H9 (cell line): ENCODE data around the gene IGFBP5. TPM values are rescaled to one million over a fixed set of nuclear protein-coding genes. Genes with fewer than 3 reads are reported as not detected.

Source experiments
- DNase-seq: peaks from one replicate; pipeline ENCODE4 v3.0.0-alpha.2; 2017
- H2AFZ ChIP-seq: one replicate; pipeline ENCODE4 v1.6.1; 2013; ENCODE audit warnings: mild to moderate bottlenecking, low read length, control low read depth, moderate library complexity
- H2AK5ac ChIP-seq: 2 replicates; pipeline ENCODE4 v1.6.1; 2013; ENCODE audit warnings: low read length, control low read depth, mixed read lengths; ENCODE audit not compliant: insufficient read length
- H2BK120ac ChIP-seq: one replicate; pipeline ENCODE4 v1.6.1; 2013; ENCODE audit warnings: low read depth, mild to moderate bottlenecking, low read length, control low read depth, inconsistent platforms; ENCODE audit not compliant: poor library complexity, severe bottlenecking
- H2BK12ac ChIP-seq: 2 replicates; pipeline ENCODE4 v1.6.1; 2013; ENCODE audit warnings: low read length, control low read depth, mixed read lengths, low read depth; ENCODE audit not compliant: insufficient read length
- H2BK15ac ChIP-seq: 2 replicates; pipeline ENCODE4 v1.6.1; 2013; ENCODE audit warnings: low read depth, low read length, control low read depth
- H2BK20ac ChIP-seq: one replicate; pipeline ENCODE4 v1.6.1; 2013; ENCODE audit warnings: low read depth, mild to moderate bottlenecking, low read length, control low read depth, inconsistent platforms; ENCODE audit not compliant: poor library complexity, severe bottlenecking
- H2BK5ac ChIP-seq: 2 replicates; pipeline ENCODE4 v1.6.1; 2013; ENCODE audit warnings: low read length, control low read depth, mixed read lengths; ENCODE audit not compliant: insufficient read length
- H3K14ac ChIP-seq: 2 replicates; pipeline ENCODE4 v1.6.1; 2013; ENCODE audit warnings: low read length, control low read depth; ENCODE audit not compliant: insufficient read depth
- H3K18ac ChIP-seq: 2 replicates; pipeline ENCODE4 v1.6.1; 2013; ENCODE audit warnings: low read depth, mild to moderate bottlenecking, mixed read lengths, low read length, control low read depth; ENCODE audit not compliant: insufficient read length
- H3K23ac ChIP-seq: 2 replicates; pipeline ENCODE4 v1.6.1; 2013; ENCODE audit warnings: low read length, control low read depth, mixed read lengths, low read depth; ENCODE audit not compliant: insufficient read length
- H3K23me2 ChIP-seq: 2 replicates; pipeline ENCODE4 v1.6.1; 2013; ENCODE audit warnings: low read depth, mild to moderate bottlenecking, mixed read lengths, low read length, control low read depth; ENCODE audit not compliant: insufficient read length, poor library complexity, severe bottlenecking
- H3K27ac ChIP-seq: 2 replicates; pipeline ENCODE4 v1.5.1; 2013; ENCODE audit warnings: low read length, control low read depth, mixed read lengths, low read depth; ENCODE audit not compliant: insufficient read length
- H3K27me3 ChIP-seq: 2 replicates; pipeline ENCODE4 v1.6.1; 2013; ENCODE audit warnings: low read length, control low read depth, inconsistent platforms; ENCODE audit not compliant: insufficient read depth
- H3K4ac ChIP-seq: 2 replicates; pipeline ENCODE4 v1.6.1; 2013; ENCODE audit warnings: low read depth, mild to moderate bottlenecking, control low read depth, inconsistent platforms, low read length, moderate library complexity
- H3K4me1 ChIP-seq: 2 replicates; pipeline ENCODE4 v1.6.1; 2013; ENCODE audit warnings: low read length, control low read depth, inconsistent platforms; ENCODE audit not compliant: insufficient read depth
- H3K4me2 ChIP-seq: 2 replicates; pipeline ENCODE4 v1.6.1; 2013; ENCODE audit warnings: low read length, control low read depth, mixed read lengths; ENCODE audit not compliant: insufficient read length, insufficient read depth
- H3K56ac ChIP-seq: 2 replicates; pipeline ENCODE4 v1.6.1; 2013; ENCODE audit warnings: low read depth, mild to moderate bottlenecking, mixed read lengths, low read length, control low read depth; ENCODE audit not compliant: insufficient read length
- H3K79me1 ChIP-seq: 2 replicates; pipeline ENCODE4 v1.6.1; 2013; ENCODE audit warnings: low read depth, mild to moderate bottlenecking, moderate library complexity, low read length, control low read depth, inconsistent platforms; ENCODE audit not compliant: insufficient read depth, poor library complexity, severe bottlenecking
- H3K79me2 ChIP-seq: 2 replicates; pipeline ENCODE4 v1.6.1; 2013; ENCODE audit warnings: low read length, control low read depth, inconsistent platforms; ENCODE audit not compliant: insufficient read depth
- H3K9ac ChIP-seq: 2 replicates; pipeline ENCODE4 v1.6.1; 2013; ENCODE audit warnings: low read length, control low read depth, mixed read lengths; ENCODE audit not compliant: insufficient read length; ENCODE audit errors: extremely low read depth
- H3K9me3 ChIP-seq: one replicate; pipeline ENCODE4 v1.6.1; 2013; ENCODE audit warnings: low read depth, low read length, inconsistent platforms; ENCODE audit not compliant: control insufficient read depth
- H3T11ph ChIP-seq: one replicate; pipeline ENCODE4 v1.6.1; 2013; ENCODE audit warnings: mild to moderate bottlenecking, low read length, control low read depth, inconsistent platforms
- H4K20me1 ChIP-seq: one replicate; pipeline ENCODE4 v1.6.1; 2013; ENCODE audit not compliant: control insufficient read depth, insufficient read length, insufficient read depth
- H4K5ac ChIP-seq: 2 replicates; pipeline ENCODE4 v1.6.1; 2013; ENCODE audit warnings: low read depth, mild to moderate bottlenecking, mixed read lengths, low read length, control low read depth; ENCODE audit not compliant: insufficient read length
- H4K8ac ChIP-seq: replicated peaks from 2 replicates; pipeline ENCODE4 v1.6.1; 2013; ENCODE audit warnings: low read length, control low read depth, mixed read lengths, low read depth; ENCODE audit not compliant: insufficient read length
- H4K91ac ChIP-seq: 2 replicates; pipeline ENCODE4 v1.6.1; 2013; ENCODE audit warnings: low read depth, mild to moderate bottlenecking, moderate library complexity, mixed read lengths, low read length, control low read depth; ENCODE audit not compliant: insufficient read length
- H3K27ac Mint-ChIP-seq, 3 experiments: 2 replicates in 2 of 3; 3 replicates in 1 of 3; pipeline ENCODE4 v1.8.0; 2020 to 2021; ENCODE audit warnings: mixed read lengths in 3 of 3, mild to moderate bottlenecking in 1 of 3, moderate library complexity in 1 of 3
- H3K27me3 Mint-ChIP-seq: 2 replicates; pipeline ENCODE4 v1.8.0; 2021; ENCODE audit warnings: low read depth, mild to moderate bottlenecking, moderate library complexity, mixed read lengths
- H3K36me3 Mint-ChIP-seq, 3 experiments: 2 replicates in 2 of 3; 3 replicates in 1 of 3; pipeline ENCODE4 v1.8.0; 2020 to 2021; ENCODE audit warnings: low read depth in 3 of 3, mixed read lengths in 3 of 3; ENCODE audit not compliant: insufficient read depth in 1 of 3
- H3K4me1 Mint-ChIP-seq, 2 experiments: 2 replicates each; pipeline ENCODE4 v1.8.0; 2020; ENCODE audit warnings: mixed read lengths in 2 of 2
- H3K4me3 Mint-ChIP-seq, 2 experiments: 2 replicates in 1 of 2; 3 replicates in 1 of 2; pipeline ENCODE4 v1.8.0; 2020 to 2021; ENCODE audit warnings: mild to moderate bottlenecking in 2 of 2, mixed read lengths in 2 of 2, moderate library complexity in 1 of 2
- H3K9me3 Mint-ChIP-seq, 2 experiments: 2 replicates in 1 of 2; 3 replicates in 1 of 2; pipeline ENCODE4 v1.8.0; 2020; ENCODE audit warnings: mild to moderate bottlenecking in 2 of 2, mixed read lengths in 2 of 2, moderate library complexity in 1 of 2
- CTCF ChIP-seq: fragments of 200-600 bp; sonication (generic); conservative IDR thresholded peaks from 3 replicates; pipeline ENCODE4 v1.8.0; 2021; ENCODE audit warnings: antibody characterized with exemption, mild to moderate bottlenecking
- WGBS: extraction: QIAGEN DNeasy Blood & Tissue Kit; methylation state at CpG from one replicate; pipeline ENCODE4 v1.1.7; 2013; ENCODE audit warnings: missing lambda C conversion rate, low lambda C conversion rate, mixed read lengths; ENCODE audit not compliant: insufficient read length; ENCODE audit errors: extremely low coverage; 5-methylcytosine and 5-hydroxymethylcytosine counted together
- total RNA-seq: library from RNA; stranded (reverse); gene quantifications from 2 replicates; pipeline ENCODE4 v1.2.1, GENCODE V29; 2021

The IGFBP5 gene
- total RNA-seq, 1 experiment from 2014 or later: 0.90 TPM

- no peak overlapping the region for H2BK15ac ChIP-seq
- H3K56ac ChIP-seq: no peak overlapping the region
- no peak overlapping the region for H2BK5ac ChIP-seq
- Mint-ChIP-seq H3K27me3 (peaks cover 54% of the 10 kb centered on the region), H3K27ac (no peak overlapping the region), H3K9me3 (no peaks in the 10 kb centered on the region; a peak in 1 of 5 replicates), H3K36me3 (no peaks in the 10 kb centered on the region), H3K4me1 (peaks cover 34 to 50% of the 10 kb centered on the region in 2 experiments), H3K4me3 (no peak overlapping the region)
- H4K5ac ChIP-seq: no peak overlapping the region
- H2BK120ac ChIP-seq: no peak overlapping the region
- no CpG with 5 or more reads among the region's 9 CpGs for WGBS
- no peak overlapping the region for H3K4ac ChIP-seq
- H3K27me3 ChIP-seq: peaks cover 3% of the 10 kb centered on the region; the same call in 1 of the 2 replicates
- H2BK12ac ChIP-seq: no peak overlapping the region
- H3K27ac ChIP-seq: no peak overlapping the region
- H3K79me2 ChIP-seq: no peaks in the 10 kb centered on the region
- H3K14ac ChIP-seq: no peak overlapping the region
- H4K8ac ChIP-seq: no peak overlapping the region
- no peak overlapping the region for H3T11ph ChIP-seq
- no peaks in the 10 kb centered on the region for H4K20me1 ChIP-seq
- DNase-seq: no peak
- H3K9me3 ChIP-seq: no peaks in the 10 kb centered on the region
- no peak overlapping the region for H2AK5ac ChIP-seq
- no peaks in the 10 kb centered on the region for H3K79me1 ChIP-seq
- H3K9ac ChIP-seq: no peak overlapping the region
- no peak overlapping the region for H2BK20ac ChIP-seq
- no peak for TF ChIP-seq CTCF
- peaks cover 15% of the 10 kb centered on the region for H3K23me2 ChIP-seq
- H3K4me1 ChIP-seq: peaks cover 6% of the 10 kb centered on the region; the same call in 1 of the 2 replicates
- H4K91ac ChIP-seq: no peak overlapping the region
- no peak overlapping the region for H2AFZ ChIP-seq
- H3K18ac ChIP-seq: no peak overlapping the region
- no peak overlapping the region for H3K4me2 ChIP-seq
- no peak overlapping the region for H3K23ac ChIP-seq
Observed at GRCh38 chr2:216688731-216689340, 6.5 kb downstream of the IGFBP5 start.
